Measurements from ENCODE around the gene XNDC1N. TPM values are rescaled to one million over a fixed set of nuclear protein-coding genes. Genes with fewer than 3 reads are reported as not detected.

Gene XNDC1N
- total and polyA plus RNA-seq, 8 donors: 2.7 to 17.4 (median 3.7) TPM; not detected in 2

Other genes with a start within 250 kb of the XNDC1N start
- not detected for gene DEFB108B, start 95.4 kb downstream of the XNDC1N start, total RNA-seq
- gene DEFB108B, start 95.4 kb downstream of the XNDC1N start, polyA plus RNA-seq: not detected
- gene DEFB131B, start 50.1 kb downstream of the XNDC1N start, total RNA-seq: not detected
- gene DEFB131B, start 50.1 kb downstream of the XNDC1N start, polyA plus RNA-seq: not detected
- 100 to 1,000 TPM in 1 of 5 donors, 10 to 100 TPM in 4; 13.0 to 363 (median 24.3) TPM for gene RNF121, start 452 bp upstream of the XNDC1N start, total RNA-seq
- gene RNF121, start 452 bp upstream of the XNDC1N start, polyA plus RNA-seq: 10 to 100 TPM; 10.0 to 17.7 (median 12.1) TPM
- 10 to 100 TPM in 3 of 5 donors, 1 to 10 TPM in 2; 2.7 to 14.8 (median 11.7) TPM for gene IL18BP, start 70.3 kb upstream of the XNDC1N start, total RNA-seq
- 1 to 10 TPM; 2.0 to 6.2 (median 3.8) TPM for gene IL18BP, start 70.3 kb upstream of the XNDC1N start, polyA plus RNA-seq
- gene NUMA1, start 151.9 kb upstream of the XNDC1N start, total RNA-seq: 100 to 1,000 TPM; 161 to 619 (median 285) TPM
- 100 to 1,000 TPM in 1 of 3 donors, 10 to 100 TPM in 2; 84.2 to 115 (median 92.1) TPM for gene NUMA1, start 151.9 kb upstream of the XNDC1N start, polyA plus RNA-seq
- gene LRRC51, start 152.3 kb upstream of the XNDC1N start, total RNA-seq: 1 to 10 TPM in 2 of 5 donors, not detected in 3; 2.0 to 4.8 TPM
- gene LRRC51, start 152.3 kb upstream of the XNDC1N start, polyA plus RNA-seq: 1 to 10 TPM; 5.8 to 7.9 (median 6.8) TPM
- 100 to 1,000 TPM in 2 of 5 donors, 10 to 100 TPM in 2, 1 to 10 TPM in 1; 3.5 to 121 (median 88.4) TPM for gene LAMTOR1, start 174.7 kb upstream of the XNDC1N start, total RNA-seq
- 100 to 1,000 TPM in 2 of 3 donors, 10 to 100 TPM in 1; 88.6 to 159 (median 153) TPM for gene LAMTOR1, start 174.7 kb upstream of the XNDC1N start, polyA plus RNA-seq
- gene TOMT, start 177.3 kb upstream of the XNDC1N start, total RNA-seq: not detected
- gene TOMT, start 177.3 kb upstream of the XNDC1N start, polyA plus RNA-seq: not detected
- gene ANAPC15, start 184.1 kb upstream of the XNDC1N start, total RNA-seq: 10 to 100 TPM; 13.3 to 74.1 (median 17.0) TPM
- gene ANAPC15, start 184.1 kb upstream of the XNDC1N start, polyA plus RNA-seq: 10 to 100 TPM; 56.4 to 79.1 (median 74.8) TPM
- 10 to 100 TPM in 1 of 5 donors, not detected in 4; 36.8 TPM for gene FOLR3, start 207.1 kb upstream of the XNDC1N start, total RNA-seq
- under 1 TPM in 2 of 3 donors, not detected in 1; 0.15 to 0.62 TPM for gene FOLR3, start 207.1 kb upstream of the XNDC1N start, polyA plus RNA-seq